Thyroid gland (tissue), 4 donors: Measurements from ENCODE around the gene BRIP1. TPM values are rescaled to one million over a fixed set of nuclear protein-coding genes. Genes with fewer than 3 reads are reported as not detected.

Source experiments
- DNase-seq, 2 donors: peaks; one replicate each; pipeline ENCODE4 v3.0.0-alpha.2; 2019
- H3K27ac ChIP-seq, 3 donors: fragments of 200-600 bp; sonication (generic); 1 replicate in 2 of 3; 2 replicates in 1 of 3; pipeline ENCODE4 v1.5.1; 2016 to 2019; ENCODE audit warnings: mild to moderate bottlenecking in 1 of 3, moderate library complexity in 1 of 3
- H3K27me3 ChIP-seq: fragments of 200-600 bp; sonication (generic); one replicate; pipeline ENCODE4 v1.5.1; 2019
- H3K36me3 ChIP-seq, 2 donors: fragments of 200-600 bp; sonication (generic); one replicate each; pipeline ENCODE4 v1.5.1; 2016 to 2019
- H3K4me1 ChIP-seq, 2 donors: fragments of 200-600 bp; sonication (generic); one replicate each; pipeline ENCODE4 v1.5.1; 2017 to 2019
- H3K4me3 ChIP-seq, 3 donors: fragments of 200-600 bp; sonication (generic); replicated peaks in 1 of 3; 1 replicate in 2 of 3; 2 replicates in 1 of 3; pipeline ENCODE4 v1.5.1; 2016; ENCODE audit warnings: mild to moderate bottlenecking in 1 of 3
- H3K9me3 ChIP-seq: fragments of 200-600 bp; sonication (generic); one replicate; pipeline ENCODE4 v1.5.1; 2017
- CTCF ChIP-seq, 6 experiments: fragments of 200-600 bp in 3 of 6; fragments of 450-650 bp in 3 of 6; sonication (generic) in 3 of 6; IDR thresholded peaks; one replicate each; pipeline ENCODE4 v1.5.1; 2016 to 2019; ENCODE audit warnings: antibody characterized with exemption in 6 of 6, mild to moderate bottlenecking in 2 of 6, inconsistent platforms in 1 of 6, moderate library complexity in 1 of 6
- POLR2A ChIP-seq, 2 donors: fragments of 450-650 bp; IDR thresholded peaks; one replicate each; pipeline ENCODE4 v1.6.1; 2017; ENCODE audit warnings: antibody characterized with exemption in 2 of 2, mild to moderate bottlenecking in 2 of 2, moderate library complexity in 1 of 2
- WGBS, 2 donors: methylation state at CpG; one replicate each; pipeline ENCODE4 v1.1.5; 2017; 5-methylcytosine and 5-hydroxymethylcytosine counted together
- intact Hi-C: fragments of 100-400 bp; cut with DNase I; formaldehyde crosslinking; loops from one replicate; pipeline ENCODE4 v1.15.1; 2023
- total RNA-seq, 4 donors: library from RNA; depleted of rRNA; stranded (reverse); fragments of >200 nt; gene quantifications; one replicate each; pipeline ENCODE4 v1.2.3, GENCODE V29; 2016

BRIP1 gene
- total RNA-seq, 4 donors from 2014 or later, result 0.40 TPM; not detected in 3

GRCh38 chr17:61686113-61686512 is 177.2 kb downstream of the BRIP1 start:
- no peak overlapping the region for H3K4me3 ChIP-seq
- no peaks in the 10 kb centered on the region for H3K9me3 ChIP-seq
- no peaks in the 10 kb centered on the region for H3K36me3 ChIP-seq
- WGBS, 2 donors, result 96 to 98% methylated on average over 1 of the region's 1 CpG
- no peak for DNase-seq
- no peak overlapping the region for H3K27ac ChIP-seq
- TF ChIP-seq CTCF (IDR thresholded peaks at IDR 0.05), result no peak
- TF ChIP-seq POLR2A (IDR thresholded peaks at IDR 0.05), result no peak
- H3K27me3 ChIP-seq, result no peaks in the 10 kb centered on the region
- intact Hi-C loops, result no loop called here
- no peaks in the 10 kb centered on the region for H3K4me1 ChIP-seq

- Histone ChIP-seq H3K27ac (no peak overlapping the region), H3K4me3 (no peak overlapping the region), H3K9me3 (no peaks in the 10 kb centered on the region), H3K27me3 (no peaks in the 10 kb centered on the region), H3K36me3 (no peaks in the 10 kb centered on the region), H3K4me1 (no peaks in the 10 kb centered on the region)
- intact Hi-C loops, result no loop called here
- TF ChIP-seq CTCF (IDR thresholded peaks at IDR 0.05), result no peak
- no peak for TF ChIP-seq POLR2A (IDR thresholded peaks at IDR 0.05)
- DNase-seq, result no peak
- 94 to 97% methylated on average over 5 of the region's 5 CpGs for WGBS, 2 donors
Observed at GRCh38 chr17:61684818-61685217, 178.5 kb downstream of the BRIP1 start.

- H3K9me3 ChIP-seq, result no peaks in the 10 kb centered on the region
- no peaks in the 10 kb centered on the region for H3K4me1 ChIP-seq
- H3K27me3 ChIP-seq, result no peaks in the 10 kb centered on the region
- intact Hi-C loops, result no loop called here
- no peaks in the 10 kb centered on the region for H3K36me3 ChIP-seq
- TF ChIP-seq POLR2A (IDR thresholded peaks at IDR 0.05) (no peak), CTCF (IDR thresholded peaks at IDR 0.05) (no peak)
- H3K27ac ChIP-seq, result no peak overlapping the region
- no peak overlapping the region for H3K4me3 ChIP-seq
- no peak for DNase-seq
- 88 to 90% methylated on average over 1 of the region's 1 CpG for WGBS, 2 donors
Observed at GRCh38 chr17:61684172-61684571, 179.2 kb downstream of the BRIP1 start.

- 93 to 94% methylated on average over 2 of the region's 2 CpGs for WGBS, 2 donors
- Histone ChIP-seq H3K27me3 (no peaks in the 10 kb centered on the region), H3K27ac (no peak overlapping the region), H3K4me1 (no peaks in the 10 kb centered on the region), H3K4me3 (no peak overlapping the region), H3K9me3 (no peaks in the 10 kb centered on the region), H3K36me3 (no peaks in the 10 kb centered on the region)
- no peak for DNase-seq
- intact Hi-C loops, result no loop called here
- TF ChIP-seq CTCF (IDR thresholded peaks at IDR 0.05), result no peak
- no peak for TF ChIP-seq POLR2A (IDR thresholded peaks at IDR 0.05)
Observed at GRCh38 chr17:61683466-61683865, 179.9 kb downstream of the BRIP1 start.

- Histone ChIP-seq H3K4me1 (no peaks in the 10 kb centered on the region), H3K27me3 (no peaks in the 10 kb centered on the region), H3K9me3 (no peaks in the 10 kb centered on the region), H3K4me3 (no peak overlapping the region), H3K27ac (no peak overlapping the region), H3K36me3 (no peaks in the 10 kb centered on the region)
- no peak for DNase-seq
- no peak for TF ChIP-seq POLR2A (IDR thresholded peaks at IDR 0.05)
- TF ChIP-seq CTCF (IDR thresholded peaks at IDR 0.05), result no peak
- intact Hi-C loops, result no loop called here
- WGBS, 2 donors, result 93 to 95% methylated on average over 10 of the region's 10 CpGs
Observed at GRCh38 chr17:61680921-61681320, 182.4 kb downstream of the BRIP1 start.
